COLO668 (cell line): ENCODE measurements around the gene DENND6A.
"Not testable (repeated sequence)": the region's sequence is repeated elsewhere in the genome, so short reads cannot be mapped to it uniquely, and the experiment has no call there.

Experiments used
- DNase-seq: peaks from one replicate; lab custom pipeline; 2025; ENCODE audit not compliant: unreplicated experiment; lab: John Stamatoyannopoulos, UW

DENND6A gene, protein sequence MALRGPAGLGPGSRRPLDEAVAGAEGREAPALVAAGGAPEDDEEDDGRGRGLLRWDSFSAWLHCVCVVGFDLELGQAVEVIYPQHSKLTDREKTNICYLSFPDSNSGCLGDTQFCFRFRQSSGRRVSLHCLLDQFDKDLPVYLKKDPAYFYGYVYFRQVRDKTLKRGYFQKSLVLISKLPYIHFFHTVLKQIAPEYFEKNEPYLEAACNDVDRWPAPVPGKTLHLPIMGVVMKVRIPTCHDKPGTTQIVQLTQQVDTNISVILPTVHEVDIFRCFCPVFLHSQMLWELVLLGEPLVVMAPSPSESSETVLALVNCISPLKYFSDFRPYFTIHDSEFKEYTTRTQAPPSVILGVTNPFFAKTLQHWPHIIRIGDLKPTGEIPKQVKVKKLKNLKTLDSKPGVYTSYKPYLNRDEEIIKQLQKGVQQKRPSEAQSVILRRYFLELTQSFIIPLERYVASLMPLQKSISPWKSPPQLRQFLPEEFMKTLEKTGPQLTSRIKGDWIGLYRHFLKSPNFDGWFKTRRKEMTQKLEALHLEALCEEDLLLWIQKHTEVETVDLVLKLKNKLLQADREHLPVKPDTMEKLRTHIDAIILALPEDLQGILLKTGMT

DNA sequence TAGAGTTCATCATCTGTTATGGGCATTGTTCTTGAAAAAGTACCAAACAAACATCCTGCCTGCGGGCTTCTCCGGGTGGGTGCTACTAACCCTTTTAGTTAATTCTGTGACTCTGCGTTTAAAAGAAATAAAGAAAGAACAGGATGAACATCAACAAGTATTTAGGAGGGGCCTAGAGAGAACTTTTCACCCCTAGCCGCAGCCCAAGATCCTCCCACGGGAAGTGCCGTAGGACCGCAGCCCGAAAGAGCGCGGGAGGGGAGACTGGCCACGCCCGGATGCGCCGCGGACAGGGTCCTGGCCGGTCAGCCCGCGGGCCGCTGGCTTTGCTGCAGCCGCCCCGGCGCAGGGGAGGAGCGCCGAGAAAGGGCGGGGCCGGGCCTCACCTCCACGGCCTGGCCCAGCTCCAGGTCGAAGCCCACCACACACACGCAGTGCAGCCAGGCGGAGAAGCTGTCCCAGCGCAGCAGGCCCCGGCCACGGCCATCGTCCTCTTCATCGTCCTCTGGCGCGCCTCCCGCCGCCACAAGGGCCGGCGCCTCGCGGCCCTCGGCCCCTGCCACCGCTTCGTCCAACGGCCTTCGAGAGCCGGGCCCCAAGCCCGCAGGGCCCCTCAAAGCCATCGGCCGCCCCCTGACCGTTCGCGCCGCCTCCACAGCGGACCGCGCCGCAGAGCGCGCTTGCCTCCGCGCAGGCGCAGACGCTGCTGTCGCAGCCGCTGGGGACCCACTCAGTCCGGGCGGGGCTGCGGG lies at the start of gene DENND6A:
Gene DENND6A (minus strand): TSS at position 682 of the 752 bp plus-strand sequence. CDS start 59 bp downstream, at position 623.
- peak; percentile 93 for DNase-seq

DNA sequence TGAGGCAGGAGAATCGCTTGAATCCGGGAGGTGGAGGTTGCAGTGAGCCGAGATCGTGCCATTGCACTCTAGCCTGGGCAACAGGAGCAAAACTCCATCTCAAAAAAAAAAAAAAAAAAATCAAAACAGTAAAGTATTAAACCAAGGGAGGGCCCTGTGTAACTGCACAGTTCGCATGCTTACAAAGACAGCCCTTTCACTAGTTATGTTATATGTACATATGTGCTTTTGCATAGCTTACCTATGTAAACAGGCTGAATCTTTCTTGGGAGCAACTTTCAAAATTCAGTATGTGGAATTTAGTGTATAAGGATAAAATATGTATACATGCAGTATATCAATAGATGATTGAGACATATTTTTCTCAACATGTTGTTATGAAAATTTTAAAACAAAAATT lies 47.1 kb upstream of the DENND6A start:
- DNase-seq, result no peak

DNA sequence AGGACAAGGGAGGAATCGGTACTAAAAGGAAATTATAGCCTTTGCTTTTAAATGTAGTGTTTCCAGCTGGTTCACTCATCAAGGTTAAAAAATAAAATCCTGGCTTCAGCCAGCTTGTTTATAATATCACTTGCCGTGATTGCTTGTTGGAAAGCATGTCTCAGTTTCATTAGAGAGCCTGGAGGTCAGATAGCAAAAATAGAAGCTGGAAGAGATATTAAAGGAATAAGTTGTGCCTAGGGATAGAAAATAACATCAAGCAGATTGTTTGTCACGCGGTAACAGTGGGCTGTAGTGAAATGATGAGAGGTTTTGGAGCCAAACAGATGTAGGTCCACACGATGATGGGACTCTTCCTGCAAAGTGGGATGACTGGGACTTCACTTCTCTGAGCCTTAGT lies 45.5 kb upstream of the DENND6A start:
- DNase-seq, result no peak

DNA sequence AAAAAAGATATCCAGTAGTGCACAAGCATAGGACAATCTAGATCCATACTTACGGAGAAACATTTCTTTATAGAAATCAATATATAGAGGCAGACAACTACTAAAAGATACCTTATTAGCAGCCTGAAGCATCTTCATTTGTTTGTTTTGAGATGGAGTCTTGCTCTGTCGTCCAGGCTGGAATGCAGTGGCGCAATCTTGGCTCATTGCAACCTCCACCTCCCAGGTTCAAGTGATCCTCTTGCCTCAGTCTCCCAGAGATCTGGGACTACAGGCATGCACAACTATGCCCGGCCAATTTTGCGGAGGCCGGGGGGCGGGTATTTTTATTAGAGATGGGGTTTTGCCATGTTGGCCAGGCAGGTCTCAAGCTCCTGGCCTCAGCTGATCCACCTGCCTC lies 45.0 kb upstream of the DENND6A start:
- no peak for DNase-seq

DNA sequence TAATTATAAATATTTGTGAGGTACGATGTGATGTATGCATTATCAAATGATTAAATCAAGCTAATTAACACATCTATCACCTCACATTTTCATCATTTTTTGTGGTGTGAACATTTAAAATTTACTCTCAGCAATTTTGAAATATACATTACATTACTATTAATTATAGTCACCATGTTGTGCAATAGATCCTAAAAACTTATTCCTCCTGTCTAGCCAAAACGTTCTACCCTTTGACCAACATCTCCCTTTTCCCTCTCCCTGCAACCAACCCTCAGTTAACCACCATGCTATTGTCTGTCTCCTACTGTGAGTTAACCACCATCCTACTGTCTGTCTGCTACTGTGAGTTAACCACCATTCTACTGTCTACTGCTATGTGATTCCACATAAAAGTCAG lies 42.5 kb upstream of the DENND6A start:
- no peak for DNase-seq

DNA sequence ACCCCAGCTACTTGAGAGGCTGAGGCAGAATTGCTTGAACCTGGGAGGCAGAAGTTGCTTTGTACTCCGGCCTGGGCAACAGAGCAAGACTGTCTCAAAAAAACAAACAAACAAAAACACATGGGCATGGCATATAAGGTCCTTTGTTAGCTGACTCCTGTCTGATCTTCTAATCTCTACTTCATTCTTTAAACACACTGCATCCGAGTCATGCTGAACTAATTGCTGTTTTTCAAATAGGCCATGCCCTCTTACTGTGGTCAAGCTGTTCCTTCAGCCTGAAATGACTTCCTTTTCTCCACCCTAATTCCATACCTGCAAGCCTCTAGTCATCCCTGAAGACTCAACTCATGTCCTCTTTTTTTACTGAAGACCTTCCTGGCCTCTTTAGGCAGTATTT lies 40.9 kb upstream of the DENND6A start:
- DNase-seq, result no peak

DNA sequence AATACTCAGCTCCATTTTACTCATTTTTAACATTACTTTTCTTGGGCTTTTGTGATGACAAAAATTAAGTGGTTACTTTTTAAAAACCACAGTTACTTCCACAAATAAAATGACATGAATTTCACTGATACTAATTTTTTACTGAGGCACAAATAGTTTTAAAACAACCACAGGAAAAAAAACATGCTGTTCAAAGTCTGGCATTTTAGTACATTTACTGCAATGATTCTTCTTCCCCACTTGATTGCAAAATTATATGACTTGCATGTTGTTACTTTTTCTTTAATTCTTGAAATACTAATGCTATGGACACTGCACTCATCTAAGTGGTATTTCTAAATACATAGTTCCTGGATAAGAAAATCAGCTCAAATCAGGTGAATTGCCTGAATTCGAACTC lies 38.4 kb upstream of the DENND6A start:
- no peak for DNase-seq

DNA sequence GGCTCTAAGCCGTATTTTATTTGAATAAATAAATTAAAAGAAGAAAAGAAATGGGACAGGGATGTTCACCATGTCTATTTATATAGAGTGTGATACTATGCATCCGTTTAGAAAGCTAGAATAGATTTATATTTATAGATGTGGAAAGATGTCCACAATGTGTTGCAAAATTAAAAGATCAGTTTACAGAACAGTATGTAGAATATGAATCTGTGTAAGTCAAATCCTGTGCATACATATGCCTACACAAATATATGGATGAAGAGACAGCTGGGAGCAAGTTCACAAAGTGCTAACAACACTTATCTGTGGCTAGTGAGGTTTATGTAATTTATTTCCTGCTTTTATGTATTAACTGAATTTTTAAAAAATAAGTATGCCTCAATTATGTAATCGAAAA lies 37.8 kb upstream of the DENND6A start:
- no peak for DNase-seq

DNA sequence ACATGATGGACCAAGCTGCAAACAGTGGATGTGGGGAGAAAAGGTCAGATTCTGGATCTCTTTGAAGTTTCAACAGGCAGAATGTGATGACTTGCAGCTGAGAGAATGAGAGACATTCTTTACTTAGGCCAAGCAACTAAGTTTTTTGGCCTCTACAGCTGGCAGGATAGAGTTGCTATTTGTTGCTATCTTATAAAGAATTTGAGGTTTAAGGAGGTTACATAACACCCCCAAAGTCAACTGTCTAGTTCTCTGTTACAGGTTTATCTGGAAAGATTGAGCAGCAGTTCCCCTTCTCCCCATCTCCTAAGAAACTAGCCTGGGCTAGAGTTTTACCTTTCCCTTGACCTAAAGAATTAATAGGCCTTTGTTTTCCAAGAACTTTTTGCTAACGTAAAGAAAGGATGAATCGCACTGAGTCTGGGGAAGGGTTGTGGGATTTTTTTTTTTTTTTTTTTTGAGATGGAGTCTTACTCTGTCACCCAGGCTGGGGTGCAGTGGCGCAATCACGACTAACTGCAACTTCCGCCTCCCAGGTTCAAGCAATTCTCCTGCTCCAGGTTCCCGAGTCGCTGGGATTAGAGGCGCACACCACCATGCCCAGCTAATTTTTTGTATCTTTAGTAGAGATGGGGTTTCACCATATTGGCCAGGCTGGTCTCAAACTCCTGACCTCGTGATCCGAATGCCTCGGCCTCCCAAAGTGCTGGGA lies 36.6 kb upstream of the DENND6A start:
- no peak for DNase-seq

DNA sequence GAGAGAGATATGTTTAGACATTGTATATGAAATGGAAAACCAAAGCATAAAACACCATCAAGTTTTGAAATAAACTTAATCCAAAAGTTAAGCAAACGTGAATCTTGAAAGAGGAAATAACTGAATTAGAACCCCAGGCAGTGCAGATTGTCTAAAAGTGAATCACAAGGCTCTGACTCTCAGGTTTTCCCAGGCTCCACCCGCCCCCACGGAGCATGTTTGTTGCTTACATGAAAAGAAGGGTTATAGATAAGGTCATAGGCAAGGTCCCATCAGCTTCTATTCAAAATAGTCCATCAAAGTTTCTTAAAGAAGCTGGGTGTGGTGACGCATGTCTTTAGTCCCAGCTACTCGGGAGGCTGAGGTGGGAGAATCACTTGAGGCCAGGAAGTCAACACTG lies 34.2 kb upstream of the DENND6A start:
- no peak for DNase-seq

DNA sequence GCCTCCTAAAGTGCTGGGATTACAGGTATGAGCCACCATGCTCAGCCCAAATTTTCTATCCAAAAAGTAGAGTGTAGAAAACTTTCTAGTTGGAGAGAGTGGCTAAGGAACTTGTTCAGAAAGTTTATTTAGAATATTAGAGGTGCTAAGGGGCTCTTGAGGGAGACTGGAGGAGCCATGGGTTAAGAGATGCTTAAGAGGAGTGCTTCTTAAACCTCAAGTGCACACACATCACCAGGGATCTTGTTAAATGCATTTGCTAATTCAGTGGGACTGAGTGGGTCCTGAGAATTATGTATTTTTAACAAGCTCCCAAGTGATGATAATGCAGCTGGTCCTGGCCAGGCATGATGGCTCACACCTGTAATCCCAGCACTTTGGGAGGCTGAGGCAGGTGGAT lies 33.5 kb upstream of the DENND6A start:
- no peak for DNase-seq

DNA sequence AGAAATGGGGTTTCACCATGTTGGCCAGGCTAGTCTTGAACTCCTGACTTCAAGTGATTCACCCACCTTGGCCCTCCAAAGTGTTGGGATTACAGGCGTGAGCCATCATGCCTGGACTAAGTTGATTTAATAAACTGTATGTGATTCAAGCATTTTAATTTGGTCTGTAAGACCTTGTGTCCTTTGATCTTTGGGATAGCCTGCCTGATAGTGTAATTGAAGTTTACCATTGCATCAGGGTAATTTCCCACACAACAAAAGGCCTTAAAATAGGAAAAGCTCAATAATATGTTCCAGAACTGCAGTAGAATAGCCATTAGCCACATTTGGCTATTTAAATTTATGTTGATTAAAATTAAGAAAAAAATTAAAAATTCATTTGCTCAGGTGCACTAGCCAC lies 25.2 kb upstream of the DENND6A start:
- DNase-seq, result no peak

DNA sequence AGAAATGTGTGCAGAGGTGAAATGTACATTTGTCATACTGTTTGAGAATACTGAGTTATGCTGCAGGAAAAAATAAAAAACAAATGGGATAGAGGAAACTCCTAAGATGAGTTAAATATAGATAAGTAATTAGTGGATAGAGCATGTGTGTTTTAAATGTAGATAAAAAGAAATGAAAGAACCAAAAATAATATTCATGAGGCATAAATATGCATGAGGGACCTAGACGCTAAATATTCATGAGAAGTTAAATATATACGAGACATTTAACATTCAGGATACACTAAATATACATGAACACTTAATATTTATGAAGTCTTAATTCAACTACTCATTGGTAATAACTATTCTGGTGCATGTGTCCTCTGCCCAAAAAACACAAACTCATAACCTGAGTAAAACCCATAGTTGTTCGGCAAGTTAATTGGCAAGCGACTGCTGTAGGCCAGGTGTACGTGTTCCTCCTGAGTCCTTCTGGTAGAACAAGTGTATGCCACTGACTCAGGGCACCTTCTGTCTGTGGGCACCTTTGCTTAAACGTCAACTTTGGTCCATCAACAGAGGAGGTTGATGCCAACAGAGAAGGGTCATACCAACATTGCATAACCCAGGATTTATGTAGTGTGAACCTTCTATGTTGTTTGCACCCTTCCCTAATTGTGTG lies 24.5 kb upstream of the DENND6A start:
- no peak for DNase-seq

DNA sequence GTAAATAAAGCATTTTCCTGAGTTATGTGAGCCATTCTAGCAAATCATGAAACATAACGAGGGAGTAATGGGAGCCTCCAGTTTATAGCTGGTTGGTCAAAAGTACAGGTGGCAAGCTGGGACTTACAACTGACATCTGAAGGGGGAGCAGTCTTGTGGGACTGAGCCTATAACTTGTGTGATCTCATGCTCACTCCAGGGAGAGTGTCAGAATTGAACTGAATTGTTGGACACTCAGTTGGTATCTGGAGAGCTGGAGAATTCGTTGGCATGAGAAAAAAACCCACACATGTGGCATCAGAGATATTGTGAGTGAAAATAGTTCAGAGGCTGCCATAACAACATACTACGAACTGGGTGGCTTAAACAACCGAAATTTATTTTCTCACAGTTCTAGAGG lies 22.8 kb upstream of the DENND6A start:
- no peak for DNase-seq

DNA sequence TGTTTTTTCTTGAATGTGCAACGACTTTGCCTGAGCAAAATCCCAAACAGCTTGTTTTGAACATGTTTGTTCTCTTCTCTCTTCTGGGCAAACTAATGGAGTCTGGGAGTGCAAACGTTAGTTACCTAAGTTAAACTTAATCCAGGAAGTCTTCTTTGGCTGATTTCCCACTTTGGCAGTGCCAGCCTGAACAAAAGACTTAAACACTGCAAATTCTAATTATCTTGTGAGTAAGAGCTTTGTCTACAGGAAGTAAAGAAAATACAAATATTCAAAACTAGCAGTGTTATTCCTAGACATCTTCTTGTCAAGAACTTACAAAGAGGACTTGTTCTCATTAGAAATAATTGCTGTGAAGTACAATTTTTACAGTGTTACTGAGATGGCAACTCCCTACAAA lies 16.7 kb upstream of the DENND6A start:
- DNase-seq, result no peak

DNA sequence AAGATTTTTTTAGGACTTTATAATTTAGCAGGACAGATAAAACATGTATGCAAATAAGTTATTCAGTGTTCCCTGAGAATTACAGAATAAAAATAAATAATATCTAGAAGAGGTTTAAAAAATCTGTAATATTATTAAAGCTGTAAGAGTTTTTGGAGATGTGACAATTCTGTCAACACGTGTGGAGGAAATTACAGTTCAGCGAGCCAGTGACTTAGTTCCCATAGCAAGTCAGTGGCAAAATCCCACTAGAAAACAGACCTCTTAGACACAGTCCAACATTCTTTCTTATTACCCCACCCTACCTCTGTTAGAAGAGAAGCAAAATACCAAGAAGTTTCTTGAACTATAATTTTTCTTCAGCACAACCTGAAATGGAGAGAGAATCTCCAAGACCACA lies 16.2 kb upstream of the DENND6A start:
- no peak for DNase-seq

DNA sequence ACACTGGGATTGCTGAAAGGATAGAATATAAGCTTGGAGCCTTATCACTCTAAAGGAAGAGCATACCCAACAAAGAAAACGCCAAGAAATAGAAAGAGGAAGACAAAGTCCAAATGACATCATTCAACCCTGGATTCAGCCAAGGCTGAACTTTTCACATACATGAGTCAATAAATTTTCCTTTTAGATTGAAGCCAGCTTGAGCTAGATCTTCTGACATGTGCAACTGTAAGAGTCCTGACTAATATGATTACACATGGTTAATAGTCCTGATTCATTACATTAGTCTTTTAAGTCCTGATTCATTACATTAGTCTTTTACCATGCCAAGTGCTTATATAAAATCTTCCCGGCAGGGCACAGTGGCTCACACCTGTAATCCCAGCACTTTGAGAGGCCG lies 13.6 kb upstream of the DENND6A start:
- no peak for DNase-seq

DNA sequence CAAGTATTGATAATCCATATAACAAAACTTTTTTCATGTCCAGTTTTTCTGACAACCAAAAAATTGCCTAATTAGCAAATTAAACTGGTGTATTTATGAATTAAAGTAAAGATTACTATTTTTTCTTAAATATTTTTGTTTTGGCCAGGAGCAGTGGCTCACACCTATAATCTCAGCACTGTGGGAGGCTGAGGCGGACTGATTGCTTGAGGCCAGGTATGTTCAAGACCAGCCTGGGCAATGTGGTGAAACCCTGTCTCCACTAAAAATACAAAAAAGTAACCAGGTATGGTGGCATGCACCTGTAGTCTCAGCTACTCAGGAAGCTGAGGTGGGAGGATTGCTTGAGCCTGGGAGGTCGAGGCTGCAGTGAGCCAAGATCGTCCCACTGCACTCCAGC lies 12.5 kb upstream of the DENND6A start:
- not testable (repeated sequence) for DNase-seq

DNA sequence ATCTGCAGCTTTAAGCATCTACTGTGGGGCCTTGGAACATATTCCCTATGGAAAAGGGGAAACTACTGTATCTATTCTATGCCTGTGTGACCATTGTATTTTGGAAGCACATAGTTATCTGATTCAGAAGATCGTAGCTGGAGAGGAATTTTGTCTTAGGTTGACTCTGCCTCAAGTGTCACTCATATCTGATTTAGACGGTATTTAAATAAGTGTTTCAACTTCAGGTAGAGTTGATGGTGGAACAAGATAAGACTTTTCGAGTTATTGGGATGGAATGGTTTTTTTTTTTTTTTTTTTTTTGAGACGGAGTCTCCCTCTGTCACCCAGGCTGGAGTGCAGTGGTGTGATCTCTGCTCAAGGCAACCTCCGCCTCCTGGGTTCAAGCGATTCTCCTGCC lies 8.9 kb upstream of the DENND6A start:
- DNase-seq, result no peak

DNA sequence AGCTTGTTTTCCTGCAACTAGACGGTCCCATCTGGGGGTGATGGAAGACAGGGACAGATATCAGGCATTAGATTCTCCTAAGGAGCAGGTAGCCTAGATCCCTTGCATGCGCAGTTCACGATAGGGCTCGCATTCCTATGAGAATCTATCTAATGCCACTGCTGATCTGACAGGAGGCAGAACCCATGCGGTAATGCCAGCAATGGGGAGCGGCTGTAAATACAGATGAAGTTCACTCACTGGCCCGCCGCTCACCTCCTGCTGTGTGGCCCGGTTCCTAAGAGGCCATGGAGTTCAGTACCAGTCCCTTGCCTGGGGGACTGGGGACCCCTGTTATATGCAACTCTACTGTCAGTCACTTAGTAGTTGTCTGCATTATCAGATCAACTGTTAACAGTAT lies 7.9 kb upstream of the DENND6A start:
- no peak for DNase-seq

DNA sequence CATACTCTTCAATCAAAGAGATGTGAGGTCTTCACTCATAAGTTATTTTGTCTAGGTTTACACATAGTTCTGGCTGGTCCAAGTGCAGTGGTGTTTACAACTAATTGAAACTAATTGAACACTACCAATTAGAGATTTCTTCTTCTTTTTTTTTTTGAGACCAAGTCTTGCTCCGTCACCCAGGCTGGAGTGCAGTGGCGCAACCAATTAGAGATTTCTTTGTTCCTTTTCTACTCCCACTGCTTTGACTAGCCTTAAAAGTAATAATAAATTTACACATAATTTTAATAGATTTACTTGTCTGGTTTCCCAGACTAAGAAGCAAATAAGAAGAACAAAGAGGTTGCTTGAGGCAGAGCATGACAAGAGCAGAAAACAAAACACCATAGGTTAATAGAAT lies 6.7 kb upstream of the DENND6A start:
- DNase-seq, result no peak
